SU-DHL-6 (cell line): ENCODE measurements around the gene B4GALNT1.
"Not testable (repeated sequence)": the region's sequence is repeated elsewhere in the genome, so short reads cannot be mapped to it uniquely, and the experiment has no call there.

Experiments used
- H2AFZ ChIP-seq: fragments of 200-600 bp; sonication (generic); 2 replicates; pipeline ENCODE4 v1.6.1; 2014; ENCODE audit warnings: low read depth, mild to moderate bottlenecking, moderate library complexity, mixed read lengths, antibody characterized with exemption, low read length; ENCODE audit not compliant: severe bottlenecking
- H3F3A ChIP-seq: fragments of 200-600 bp; shearing (Covaris generic); 2 replicates; pipeline ENCODE4 v1.6.0; 2016; ENCODE audit warnings: antibody characterized with exemption, mild to moderate bottlenecking; ENCODE audit not compliant: insufficient read depth
- H3K27ac ChIP-seq: fragments of 200-600 bp; sonication (generic); 2 replicates; pipeline ENCODE4 v1.5.1; 2016; ENCODE audit warnings: low read depth, mild to moderate bottlenecking, low read length, moderate library complexity, mixed read lengths
- H3K27me3 ChIP-seq: fragments of 200-600 bp; sonication (generic), shearing (Covaris generic); 2 replicates; pipeline ENCODE4 v1.6.0; 2014; ENCODE audit warnings: mild to moderate bottlenecking, low read length
- H3K36me3 ChIP-seq: fragments of 200-600 bp; sonication (generic); 2 replicates; pipeline ENCODE4 v1.6.1; 2014; ENCODE audit warnings: mild to moderate bottlenecking, low read length, mixed read lengths
- H3K4me2 ChIP-seq: fragments of 300-600, 200-600 bp; shearing (Covaris generic), sonication (generic); 2 replicates; pipeline ENCODE4 v1.6.0; 2014; ENCODE audit warnings: low read length, low read depth, mild to moderate bottlenecking; ENCODE audit not compliant: poor library complexity, severe bottlenecking
- H3K4me3 ChIP-seq: fragments of 200-600 bp; sonication (generic); 2 replicates; pipeline ENCODE4 v1.5.1; 2014; ENCODE audit warnings: antibody characterized with exemption, low read length, mild to moderate bottlenecking, mixed read lengths; ENCODE audit not compliant: insufficient read depth, poor library complexity, severe bottlenecking
- H3K79me2 ChIP-seq: fragments of 200-600 bp; sonication (generic); 2 replicates; pipeline ENCODE4 v1.6.1; 2014; ENCODE audit warnings: mild to moderate bottlenecking, low read length, moderate library complexity; ENCODE audit not compliant: insufficient read depth
- H3K9ac ChIP-seq: fragments of 200-600 bp; sonication (generic); 2 replicates; pipeline ENCODE4 v1.7.0; 2014; ENCODE audit warnings: mild to moderate bottlenecking, low read length
- H3K9me2 ChIP-seq: fragments of 200-600 bp; sonication (generic); replicated peaks from 2 replicates; pipeline ENCODE4 v1.6.1; 2014; ENCODE audit warnings: low read length; ENCODE audit not compliant: insufficient read depth
- H3K9me3 ChIP-seq: fragments of 200-600 bp; sonication (generic); 2 replicates; pipeline ENCODE4 v1.6.1; 2014; ENCODE audit warnings: low read length, mixed read lengths; ENCODE audit not compliant: insufficient read depth
- H4K20me1 ChIP-seq: fragments of 200-600 bp; sonication (generic); 2 replicates; pipeline ENCODE4 v1.6.1; 2014; ENCODE audit warnings: low read depth, mild to moderate bottlenecking, antibody characterized with exemption, low read length, moderate library complexity, mixed read lengths
- CTCF ChIP-seq: fragments of 200-600 bp; sonication (generic); IDR thresholded peaks from one replicate; pipeline ENCODE4 v1.5.1; 2017; ENCODE audit warnings: antibody characterized with exemption, mild to moderate bottlenecking, low read length, moderate library complexity; ENCODE audit not compliant: insufficient read depth, poor library complexity, severe bottlenecking
- EZH2phosphoT487 ChIP-seq: fragments of 200-600 bp; sonication (generic), shearing (Covaris generic); conservative IDR thresholded peaks from 2 replicates; pipeline ENCODE4 v1.6.1; 2018; ENCODE audit warnings: mild to moderate bottlenecking, antibody characterized with exemption, low read length, moderate library complexity, mixed read lengths

The B4GALNT1 gene

DNA sequence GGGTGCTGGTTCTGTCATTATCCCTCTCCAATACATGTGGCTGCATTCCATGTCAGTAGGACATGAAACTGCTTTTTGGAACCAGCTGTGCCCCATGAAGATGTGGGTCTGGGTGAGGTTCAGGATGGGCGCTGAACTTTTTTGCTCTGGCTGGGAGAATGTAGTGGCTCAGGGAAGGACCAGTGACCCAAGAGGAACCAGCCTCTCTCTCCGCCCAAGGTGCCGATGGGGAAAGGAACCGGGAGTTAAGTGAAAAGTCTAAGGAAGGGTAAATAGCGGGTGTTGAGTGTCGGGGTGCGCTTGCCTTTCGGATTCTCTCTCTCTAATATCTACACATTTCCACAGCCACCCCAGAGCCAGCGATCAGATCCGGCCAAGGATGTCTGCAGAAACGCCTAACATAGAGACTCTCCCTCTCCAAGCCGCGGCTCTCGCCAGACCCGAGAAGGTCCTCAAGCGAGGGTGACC, 14.0 kb downstream of the B4GALNT1 start:
- Histone ChIP-seq H4K20me1 (no peaks in the 10 kb centered on the region), H3K36me3 (no peaks in the 10 kb centered on the region), H3K4me3 (no peak overlapping the region), H2AFZ (no peak overlapping the region), H3K9ac (no peak overlapping the region), H3K79me2 (no peaks in the 10 kb centered on the region), H3K9me2 (no peaks in the 10 kb centered on the region), H3K9me3 (no peaks in the 10 kb centered on the region), H3K27ac (no peak overlapping the region), H3K27me3 (no peaks in the 10 kb centered on the region), H3F3A (no peaks in the 10 kb centered on the region), H3K4me2 (no peak overlapping the region)
- TF ChIP-seq EZH2phosphoT487 (no peak), CTCF (no peak)

- H3K9me3 ChIP-seq, H3K27ac ChIP-seq, H3F3A ChIP-seq, H3K4me2 ChIP-seq, H3K4me3 ChIP-seq, H3K79me2 ChIP-seq, H3K27me3 ChIP-seq, H2AFZ ChIP-seq, H3K9ac ChIP-seq, H3K36me3 ChIP-seq, H4K20me1 ChIP-seq, H3K9me2 ChIP-seq: not testable (repeated sequence)
Measured at GRCh38 chr12:57618431-57618830, 14.6 kb downstream of the B4GALNT1 start.

- Histone ChIP-seq H3K4me3 (no peak overlapping the region), H3F3A (no peaks in the 10 kb centered on the region), H3K9me3 (no peaks in the 10 kb centered on the region), H3K9ac (no peak overlapping the region), H4K20me1 (no peaks in the 10 kb centered on the region), H3K27ac (no peak overlapping the region), H3K79me2 (no peaks in the 10 kb centered on the region), H3K36me3 (no peaks in the 10 kb centered on the region), H2AFZ (no peak overlapping the region), H3K4me2 (no peak overlapping the region), H3K27me3 (no peaks in the 10 kb centered on the region), H3K9me2 (no peaks in the 10 kb centered on the region)
- no peak for TF ChIP-seq CTCF
Measured at GRCh38 chr12:57617942-57618341, 15.1 kb downstream of the B4GALNT1 start.

DNA sequence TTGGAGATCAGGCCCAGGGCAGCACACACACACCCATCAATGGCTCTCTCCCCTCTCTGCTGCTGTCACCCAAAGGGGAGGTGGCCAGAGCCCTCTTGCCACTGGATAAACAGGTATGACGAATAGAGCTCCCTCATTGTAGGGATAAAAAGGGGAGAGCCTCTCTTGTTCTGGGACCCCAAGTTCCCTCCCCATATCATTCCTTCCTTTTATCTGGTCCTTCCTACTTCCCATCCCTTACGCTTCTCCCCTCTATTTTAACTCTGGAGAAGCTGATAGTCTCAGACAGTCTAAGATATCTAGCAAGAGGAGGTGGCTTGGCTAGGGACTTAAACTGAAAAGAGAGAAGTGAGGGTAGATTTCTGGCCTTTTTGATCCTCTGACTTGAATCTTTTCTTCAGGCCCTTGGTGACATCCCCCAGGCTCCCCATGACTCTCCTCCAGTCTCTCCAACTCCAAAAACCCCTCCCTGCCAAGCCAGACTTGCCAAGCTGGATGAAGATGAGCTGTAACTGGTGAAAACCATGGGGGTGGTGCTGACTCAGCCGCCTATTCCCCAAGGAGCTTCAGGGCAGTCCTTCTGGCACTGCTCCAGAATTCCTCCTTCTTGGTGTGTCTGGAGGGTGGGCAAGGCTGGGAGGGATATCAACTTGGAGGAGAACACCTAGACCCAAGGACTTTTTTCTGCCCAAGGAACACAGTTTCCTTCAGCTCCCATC, 16.5 kb downstream of the B4GALNT1 start:
- Histone ChIP-seq H3K27ac (no peak overlapping the region), H2AFZ (no peak overlapping the region), H3K9me3 (no peaks in the 10 kb centered on the region), H3K4me2 (no peak overlapping the region), H3K36me3 (no peaks in the 10 kb centered on the region), H3K79me2 (no peaks in the 10 kb centered on the region), H3K9ac (no peak overlapping the region), H3F3A (no peaks in the 10 kb centered on the region), H4K20me1 (no peaks in the 10 kb centered on the region), H3K27me3 (no peaks in the 10 kb centered on the region), H3K4me3 (no peak overlapping the region), H3K9me2 (no peaks in the 10 kb centered on the region)
- TF ChIP-seq EZH2phosphoT487 (no peak), CTCF (no peak)
